Fibroblast of skin of right quadriceps (primary cell): ENCODE measurements around the gene RGS6.

ENCODE experiments used
- DNase-seq: peaks from one replicate; pipeline ENCODE4 v3.0.0-alpha.2; 2013

The RGS6 gene

DNA sequence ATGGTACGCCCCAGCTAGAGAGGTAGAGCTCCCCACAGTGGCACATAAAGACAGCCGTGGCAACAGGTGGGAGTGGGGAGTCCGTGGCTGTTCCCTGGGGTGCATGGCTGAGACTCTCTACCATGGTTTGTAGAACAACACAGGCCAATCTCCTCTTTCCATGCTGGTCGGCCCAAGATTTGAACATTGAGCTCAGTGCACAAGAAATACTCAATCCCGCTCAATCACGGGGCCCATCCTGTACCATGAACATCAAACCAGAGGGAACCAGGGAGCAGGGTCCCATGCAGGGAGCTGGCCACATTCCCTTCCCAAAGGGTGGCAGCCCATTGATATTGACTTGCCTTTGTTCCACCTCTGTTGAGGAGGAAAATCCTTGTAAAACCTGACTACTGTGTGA, 608.6 kb downstream of the RGS6 start:
- no peak for DNase-seq

DNA sequence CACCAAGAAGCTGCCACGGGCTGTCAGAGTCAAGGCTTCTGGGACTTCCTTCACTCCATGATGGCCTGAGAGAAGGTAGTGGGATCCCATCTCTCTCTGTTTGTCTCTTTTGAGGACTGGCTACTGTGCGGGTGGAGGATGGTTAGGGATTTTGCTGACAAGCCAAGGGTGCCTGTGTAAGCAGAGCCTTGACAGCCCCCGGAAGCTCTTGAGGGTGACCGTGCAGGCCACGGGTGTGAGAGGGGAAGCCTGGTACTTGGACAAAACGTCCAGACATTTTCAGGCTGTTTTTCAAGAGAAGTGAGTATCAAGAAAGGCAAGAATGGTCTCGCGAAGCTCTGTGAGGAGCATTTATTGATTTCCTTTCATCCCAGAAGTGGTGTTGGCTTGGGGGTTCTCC, 609.3 kb downstream of the RGS6 start:
- DNase-seq, result no peak

- DNase-seq, result no peak
Measured at GRCh38 chr14:72543341-72543740, 611.1 kb downstream of the RGS6 start.

DNA sequence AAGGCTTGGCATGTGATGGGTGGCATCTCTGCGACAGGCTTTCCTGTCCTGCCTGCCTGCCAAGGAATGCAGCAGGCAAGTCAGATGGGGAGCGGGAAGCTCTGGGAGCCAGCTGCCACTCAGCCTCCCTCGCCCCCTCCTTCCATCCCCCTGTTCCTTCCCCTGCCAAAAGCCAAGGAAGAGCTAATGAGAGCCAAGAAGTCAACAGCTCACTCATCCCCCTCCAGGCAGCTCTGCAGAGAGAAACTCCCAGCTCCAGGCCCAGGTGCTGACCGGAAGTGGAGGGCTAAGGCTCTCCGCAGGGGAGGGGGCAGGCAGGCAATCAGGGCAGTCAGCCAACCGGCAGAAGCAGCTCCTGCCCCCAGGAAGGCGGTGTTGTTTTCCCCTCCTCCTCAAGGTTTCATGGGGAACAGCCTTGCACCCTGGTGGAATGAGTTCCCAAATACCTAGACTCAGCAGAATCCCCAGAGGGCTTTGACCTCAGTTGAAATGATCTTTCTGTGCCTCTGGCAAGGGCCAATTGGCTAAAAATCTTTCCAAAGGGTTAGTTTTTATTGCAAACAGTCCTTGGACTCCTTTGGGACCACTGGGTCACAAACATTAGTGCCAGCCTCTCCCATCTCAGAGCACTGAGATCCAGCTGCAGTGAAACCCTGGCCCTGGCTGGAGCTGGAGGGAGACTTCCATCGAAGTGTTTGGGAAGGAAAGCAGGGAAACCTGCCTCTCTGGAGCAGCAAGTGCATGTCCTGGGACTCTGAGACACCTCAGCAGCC, 612.6 kb downstream of the RGS6 start:
- peak; percentile 31 for DNase-seq

DNA sequence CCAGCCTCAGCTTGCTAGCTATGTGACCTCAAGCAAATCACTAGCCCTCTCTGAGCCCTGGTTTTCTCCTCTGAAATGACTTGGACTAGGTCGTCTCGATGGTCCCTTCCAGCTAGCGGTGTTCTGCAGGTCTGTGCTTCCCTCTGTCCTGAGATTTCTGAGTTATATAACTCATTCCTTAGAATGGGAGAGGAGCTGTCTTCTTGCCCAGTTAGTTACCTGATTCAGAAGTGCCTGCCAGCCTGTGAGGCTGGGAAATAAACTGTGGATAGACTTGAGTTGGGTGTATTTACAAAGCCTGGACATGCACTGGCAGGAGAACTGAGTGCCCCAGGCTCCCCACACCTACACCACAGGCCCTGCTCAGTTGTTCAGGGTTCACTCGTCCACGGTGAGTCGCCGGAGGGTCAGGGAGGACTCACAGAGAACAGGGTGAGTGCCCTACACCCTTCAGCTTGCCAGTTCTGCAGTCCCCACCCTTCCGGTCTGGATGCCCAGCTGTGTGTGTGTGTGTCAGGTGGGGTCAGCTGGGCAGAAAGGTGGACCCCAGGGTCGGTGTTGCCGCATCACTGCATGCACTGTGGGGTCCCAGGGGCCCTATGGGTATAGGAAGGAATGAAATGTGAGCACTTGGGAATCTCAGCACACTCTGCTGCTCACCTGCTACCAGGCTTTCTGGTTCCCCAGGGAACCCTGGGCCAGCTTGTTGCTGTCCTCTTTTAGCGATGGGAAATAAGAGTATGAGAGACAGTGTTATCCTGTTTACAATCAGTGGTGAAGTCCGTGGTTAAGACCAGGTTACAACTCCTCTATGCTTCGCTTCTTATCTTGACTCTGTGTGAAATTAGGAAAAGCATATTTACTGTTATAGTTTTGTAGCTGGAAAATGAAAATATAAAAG, 613.4 kb downstream of the RGS6 start:
- DNase-seq, result no peak

DNA sequence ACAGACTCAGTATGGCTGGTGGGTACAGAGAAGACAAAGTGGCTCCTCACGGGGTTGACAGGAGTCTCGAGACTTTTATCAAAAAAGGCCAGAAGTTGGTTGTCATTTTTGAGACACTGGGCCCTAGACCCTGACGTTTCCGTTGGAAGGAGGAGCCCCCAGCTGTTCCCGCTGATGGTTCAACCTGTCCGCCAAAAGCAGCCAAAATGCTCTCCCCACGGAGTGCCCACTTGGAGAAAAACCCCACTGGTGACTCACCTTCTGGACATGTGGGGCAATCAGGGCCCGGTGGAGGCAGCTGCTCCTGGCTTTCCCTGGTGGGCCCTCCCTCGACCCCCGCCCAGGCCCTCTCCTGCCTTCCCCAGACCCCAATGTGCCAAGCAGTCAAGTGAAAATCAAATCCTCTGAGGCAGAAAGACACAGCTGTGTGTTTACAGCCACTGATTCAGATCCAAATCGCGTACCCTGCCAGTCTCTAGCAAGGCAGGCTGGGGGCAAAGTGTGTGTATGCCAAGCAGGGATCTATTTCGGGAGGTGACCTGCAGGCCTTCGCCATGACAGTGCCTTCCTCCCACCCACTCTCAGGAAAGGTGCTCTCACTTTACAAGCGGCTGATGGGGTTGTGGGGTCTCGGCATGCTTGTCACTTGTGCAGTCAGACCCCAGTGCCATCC, 614.3 kb downstream of the RGS6 start:
- DNase-seq, result no peak

DNA sequence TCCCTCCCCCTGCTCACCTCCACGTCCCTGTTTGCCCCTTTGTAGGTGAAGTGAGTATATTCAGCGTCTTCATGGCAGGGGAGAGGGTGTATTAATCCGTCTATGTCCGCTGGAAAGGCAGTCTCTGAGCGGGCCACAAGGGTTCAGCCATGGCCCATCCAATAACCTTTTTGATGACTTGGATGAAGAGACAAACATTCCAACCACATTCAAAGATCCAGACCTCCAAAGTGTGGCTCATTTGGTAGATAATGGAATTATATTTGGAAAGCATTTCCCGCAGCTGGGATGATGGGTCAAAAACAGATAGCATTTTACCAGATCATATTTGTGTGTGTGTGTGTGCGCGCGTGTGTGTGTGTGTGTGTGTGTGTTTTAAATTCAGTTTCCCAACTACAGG, 615.8 kb downstream of the RGS6 start:
- peak; percentile 15 for DNase-seq

GRCh38 chr14:72549026-72549425, 616.8 kb downstream of the RGS6 start:
- DNase-seq, result peak; percentile 27

DNA sequence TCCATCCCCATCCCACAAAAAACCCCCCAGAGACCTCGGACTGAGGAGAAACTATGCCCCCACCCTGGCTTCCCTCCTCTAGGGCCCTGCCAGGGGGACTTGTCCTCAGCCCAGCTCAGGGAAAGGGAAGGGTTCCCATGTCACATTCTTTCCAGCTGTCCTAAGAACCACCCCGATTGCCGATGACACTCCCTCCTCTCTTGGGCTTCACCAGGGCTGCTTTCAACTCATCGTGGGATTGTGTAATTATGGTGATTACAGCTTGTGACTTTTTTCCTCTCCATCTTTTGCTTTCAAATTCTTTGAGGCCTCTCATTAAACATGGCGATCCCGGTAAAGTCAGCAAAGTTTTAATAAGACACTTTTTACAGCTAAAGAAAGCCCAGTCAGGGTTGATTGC, 617.6 kb downstream of the RGS6 start:
- DNase-seq, result no peak

DNA sequence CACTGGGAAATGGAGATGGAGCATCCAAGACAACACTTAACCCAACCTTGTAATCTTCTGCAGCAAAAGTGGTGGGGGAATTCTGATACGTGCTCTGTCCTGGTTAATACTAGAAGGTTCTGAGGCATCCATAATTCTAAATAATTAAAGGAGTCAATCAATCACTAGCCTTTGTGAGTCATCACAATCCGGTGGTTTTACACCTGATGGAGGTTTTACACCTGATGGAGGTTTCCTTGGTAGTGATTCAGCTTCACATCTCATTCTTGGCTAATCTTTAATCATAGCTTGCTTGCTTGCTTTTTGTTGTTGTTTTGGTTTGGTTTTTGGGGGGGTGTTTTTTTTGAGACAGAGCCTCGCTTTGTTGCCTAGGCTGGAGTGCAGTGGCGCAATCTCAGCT, 618.3 kb downstream of the RGS6 start:
- DNase-seq, result no peak

- no peak for DNase-seq
Measured at GRCh38 chr14:72552236-72552635, 620.0 kb downstream of the RGS6 start.

DNA sequence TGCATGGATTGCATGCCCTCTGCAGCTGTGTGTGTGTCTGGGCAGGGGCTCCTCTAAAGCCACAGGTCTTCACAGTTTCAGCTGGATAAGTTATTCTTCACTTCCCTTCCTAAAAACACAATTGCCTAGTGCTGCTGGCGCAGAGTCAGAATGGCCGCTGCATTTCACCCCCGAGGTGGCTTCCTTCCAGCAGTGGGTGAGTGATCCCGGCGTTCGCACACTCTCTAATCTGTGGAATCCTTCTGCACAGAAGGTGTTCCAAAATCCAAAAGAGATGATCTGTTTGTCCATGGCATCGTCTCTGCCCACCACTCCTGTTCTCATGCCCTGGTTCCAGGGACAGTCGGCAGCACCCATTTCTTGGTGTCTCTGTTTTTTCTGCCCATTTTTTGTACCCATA, 620.9 kb downstream of the RGS6 start:
- no peak for DNase-seq

DNA sequence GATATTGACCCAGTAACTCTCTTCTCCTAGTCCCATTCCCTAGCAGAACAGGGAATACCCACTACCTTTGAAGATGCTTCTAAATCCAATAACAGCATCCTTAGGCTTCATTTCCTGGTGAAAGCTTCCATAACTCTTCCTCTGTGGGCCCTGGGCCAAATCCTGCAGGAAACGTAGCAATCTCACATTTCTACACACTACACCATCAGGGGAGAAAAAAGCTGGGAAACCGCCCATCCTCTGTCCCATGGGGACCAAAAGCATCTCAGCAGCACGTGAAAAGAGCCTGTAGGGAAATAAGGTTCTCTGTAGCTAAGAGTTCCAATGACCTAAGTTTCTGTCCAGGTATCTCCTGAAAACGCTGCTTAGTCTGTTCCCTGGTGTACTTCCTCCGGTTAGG, 621.4 kb downstream of the RGS6 start:
- peak; percentile 48 for DNase-seq

DNA sequence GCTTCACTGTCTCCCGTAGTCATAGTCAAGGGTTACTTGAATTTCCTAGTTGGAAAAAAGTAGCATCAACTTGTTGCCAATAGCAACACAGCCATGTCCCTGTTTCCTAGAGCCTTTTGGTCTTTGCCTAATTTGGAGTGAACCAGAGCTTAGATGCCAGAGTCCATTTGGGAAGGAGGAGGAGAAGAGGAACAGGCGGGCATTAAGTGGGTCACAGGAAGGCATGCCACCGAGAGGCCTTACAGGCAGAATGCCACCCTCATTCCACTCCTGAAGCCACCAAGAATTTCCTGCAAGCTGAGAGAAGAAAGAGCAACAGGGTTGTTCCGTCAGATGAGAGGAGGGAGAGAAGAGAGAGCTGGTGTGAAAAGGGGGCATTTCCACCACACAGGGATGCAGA, 622.2 kb downstream of the RGS6 start:
- no peak for DNase-seq

DNA sequence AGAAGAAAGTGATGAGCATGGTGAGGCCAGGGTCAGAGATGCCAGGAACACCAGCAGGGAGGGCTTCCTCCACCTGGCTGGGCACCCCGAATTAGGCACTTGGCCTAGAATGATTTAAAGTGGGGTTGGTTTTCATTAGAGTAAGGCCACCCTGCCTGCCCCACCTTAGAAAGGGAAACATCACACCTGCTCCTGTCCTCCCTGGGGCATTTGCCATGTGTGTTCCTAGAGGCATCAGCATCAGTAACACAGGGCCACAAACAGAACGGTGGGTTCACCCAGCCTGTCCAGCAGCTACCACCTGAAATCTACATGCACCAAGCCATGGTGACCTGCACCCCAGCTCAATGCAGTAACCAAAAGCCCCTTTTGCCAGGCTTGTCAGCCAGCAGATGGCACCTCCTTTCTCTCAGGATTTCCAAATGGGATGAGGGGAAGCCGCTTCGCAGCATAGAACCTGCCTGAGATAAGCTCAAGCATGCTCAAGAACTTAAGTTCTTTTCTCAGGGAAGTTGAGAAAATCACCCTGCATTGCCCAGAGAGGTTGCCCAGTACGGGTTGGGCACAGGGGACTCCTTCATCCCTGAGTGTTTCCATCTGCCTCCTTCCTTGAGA, 622.9 kb downstream of the RGS6 start:
- DNase-seq, result no peak

GRCh38 chr14:72555609-72556000, 623.4 kb downstream of the RGS6 start:
- DNase-seq, result no peak

- no peak for DNase-seq
Measured at GRCh38 chr14:72557671-72558070, 625.4 kb downstream of the RGS6 start.

DNA sequence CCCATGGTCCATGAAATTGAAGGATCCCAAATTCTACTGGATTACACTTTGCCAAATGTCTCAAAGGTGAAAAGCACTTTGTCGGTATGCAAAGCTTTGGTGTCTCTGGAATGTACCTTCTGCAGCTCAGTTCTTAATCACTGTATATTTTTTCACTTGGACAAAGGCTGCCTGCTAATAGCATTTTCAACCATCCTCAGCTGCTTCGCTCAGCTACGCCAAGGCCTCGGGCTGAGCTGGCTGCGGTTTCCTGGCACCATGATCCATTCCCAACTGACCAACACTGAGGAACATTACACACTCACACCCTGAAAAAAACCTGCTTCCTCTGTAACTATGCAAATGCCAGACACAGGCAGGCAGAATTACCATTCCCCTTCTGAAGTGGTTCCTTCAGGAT, 626.5 kb downstream of the RGS6 start:
- peak; percentile 32 for DNase-seq

DNA sequence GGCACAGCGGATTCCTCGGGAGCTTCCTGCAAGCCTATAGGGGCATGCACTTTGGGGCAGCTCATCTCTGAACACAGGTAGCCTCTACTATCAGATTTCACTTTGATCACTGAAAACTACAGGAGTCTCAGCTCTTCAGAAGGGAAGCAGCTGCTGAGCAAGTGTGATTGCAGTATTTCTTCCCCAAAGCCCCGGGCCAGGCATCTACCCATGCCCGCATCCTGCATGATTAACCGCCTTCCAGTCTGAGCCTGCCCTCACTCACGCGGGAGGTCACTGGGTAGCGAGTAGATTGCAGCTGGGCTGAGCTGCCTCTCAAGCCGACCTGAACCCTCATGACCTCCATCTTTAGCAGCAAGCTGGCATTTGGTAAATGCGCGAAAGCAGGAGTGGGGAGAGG, 627.0 kb downstream of the RGS6 start:
- no peak for DNase-seq

- DNase-seq, result no peak
Measured at GRCh38 chr14:72559669-72560255, 627.5 kb downstream of the RGS6 start.

DNA sequence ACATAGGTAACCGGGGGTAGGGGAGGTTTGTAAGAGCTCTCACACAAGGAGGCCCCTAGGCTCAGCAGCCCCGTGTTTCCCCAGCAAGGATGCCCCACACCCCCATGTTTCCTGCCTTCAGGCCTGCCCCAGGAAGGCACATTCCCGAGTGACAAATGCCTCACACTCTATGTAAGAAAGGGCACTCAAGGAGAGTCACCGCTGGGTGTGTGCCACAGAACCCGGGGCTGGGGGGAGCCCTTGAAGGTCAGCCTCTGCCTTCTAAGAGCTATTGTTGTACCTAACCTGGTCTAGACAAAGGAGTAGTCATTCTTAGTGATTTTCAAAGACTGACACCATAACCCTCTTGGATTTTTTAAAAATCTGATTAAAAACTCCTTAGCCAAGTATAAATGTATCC, 628.1 kb downstream of the RGS6 start:
- DNase-seq, result no peak

DNA sequence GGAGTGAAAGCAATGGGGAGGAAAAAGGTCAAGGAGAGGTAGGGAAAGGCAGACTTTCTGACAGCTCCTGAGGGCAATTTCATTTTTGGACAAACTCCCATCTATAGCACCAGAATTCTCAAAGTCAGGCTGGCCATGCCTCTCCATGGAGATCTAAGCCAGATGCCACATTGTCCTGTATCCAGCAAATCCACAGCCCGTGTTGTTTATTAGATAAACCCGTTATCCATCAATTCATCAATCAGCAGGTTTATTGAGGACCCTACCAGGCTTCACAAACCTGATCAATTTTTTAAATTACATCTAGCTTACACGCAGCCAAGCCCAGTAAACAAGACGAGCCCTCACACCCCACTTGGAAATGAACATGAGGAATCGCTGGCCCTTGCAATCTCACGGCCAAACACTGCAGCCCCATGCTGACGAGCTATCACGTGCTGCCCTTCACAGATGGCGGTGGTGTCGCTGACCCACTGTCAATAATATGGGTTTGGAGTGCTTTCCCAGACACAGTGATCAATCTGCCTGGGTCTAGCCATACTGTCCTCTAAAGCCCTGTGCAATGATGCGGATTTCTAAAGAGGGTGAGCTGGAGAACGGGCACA, 628.8 kb downstream of the RGS6 start:
- no peak for DNase-seq
